ENCODE measurements around the gene DLST.

DLST gene

GRCh38 chr14:74952697-74953484 lies 71.2 kb downstream of the DLST start:
- Histone ChIP-seq H4K20me1 (ENCODE audit: insufficient read depth, low read length, poor library complexity, severe bottlenecking) (no peaks in the 10 kb centered on the region), H3K79me2 (ENCODE audit: insufficient read depth, low read length) (no peaks in the 10 kb centered on the region), H3K36me3 (ENCODE audit: insufficient read depth, low read length) (no peaks in the 10 kb centered on the region), H3K27me3 (ENCODE audit: insufficient read depth, low read length, poor library complexity, severe bottlenecking) (no peaks in the 10 kb centered on the region), H3K9ac (ENCODE audit: low read depth, low read length, poor library complexity, severe bottlenecking) (no peak overlapping the region), H3K4me1 (ENCODE audit: insufficient read depth, low read length, poor library complexity, severe bottlenecking) (peaks cover 9% of the 10 kb centered on the region), H3K9me2 (replicated peaks; ENCODE audit: low read depth, low read length) (no peaks in the 10 kb centered on the region), H3K9me3 (ENCODE audit: insufficient read depth, low read depth, low read length) (no peaks in the 10 kb centered on the region), H2AFZ (ENCODE audit: low read length) (no peak overlapping the region), H3K4me3 (ENCODE audit: low read length, poor library complexity, severe bottlenecking) (no peak overlapping the region), H3F3A (ENCODE audit: low read depth) (no peaks in the 10 kb centered on the region), H3K4me2 (ENCODE audit: low read depth, low read length, poor library complexity, severe bottlenecking) (no peak overlapping the region)
- TF ChIP-seq CTCF (conservative IDR thresholded peaks at IDR 0.05; ENCODE audit: low read length) (no peak), EZH2phosphoT487 (IDR thresholded peaks at IDR 0.05; ENCODE audit: borderline replicate concordance) (no peak)

Measured in Loucy (cell line).